Adrenal gland (tissue), 5 donors: ENCODE data around the gene DPP7.

Experiments used
- POLR2A ChIP-seq, 2 donors: fragments of 450-650 bp; IDR thresholded peaks; one replicate each; pipeline ENCODE4 v1.6.1; 2017; ENCODE audit warnings: antibody characterized with exemption in 2 of 2, mild to moderate bottlenecking in 2 of 2, moderate library complexity in 1 of 2
- TF ChIP-seq, protein P1 (sequence below), 6 experiments: fragments of 450-650 bp in 4 of 6; fragments of 200-600 bp in 2 of 6; sonication (generic) in 1 of 6; IDR thresholded peaks; 1 replicate in 5 of 6; 2 replicates in 1 of 6; pipeline versions ENCODE4 v1.5.1 to v1.8.0; 2016 to 2021; ENCODE audit warnings: antibody characterized with exemption in 6 of 6, mild to moderate bottlenecking in 2 of 6, moderate library complexity in 1 of 6
- donor health status: DM: no; HTN: no; CAD: no.

DNA sequence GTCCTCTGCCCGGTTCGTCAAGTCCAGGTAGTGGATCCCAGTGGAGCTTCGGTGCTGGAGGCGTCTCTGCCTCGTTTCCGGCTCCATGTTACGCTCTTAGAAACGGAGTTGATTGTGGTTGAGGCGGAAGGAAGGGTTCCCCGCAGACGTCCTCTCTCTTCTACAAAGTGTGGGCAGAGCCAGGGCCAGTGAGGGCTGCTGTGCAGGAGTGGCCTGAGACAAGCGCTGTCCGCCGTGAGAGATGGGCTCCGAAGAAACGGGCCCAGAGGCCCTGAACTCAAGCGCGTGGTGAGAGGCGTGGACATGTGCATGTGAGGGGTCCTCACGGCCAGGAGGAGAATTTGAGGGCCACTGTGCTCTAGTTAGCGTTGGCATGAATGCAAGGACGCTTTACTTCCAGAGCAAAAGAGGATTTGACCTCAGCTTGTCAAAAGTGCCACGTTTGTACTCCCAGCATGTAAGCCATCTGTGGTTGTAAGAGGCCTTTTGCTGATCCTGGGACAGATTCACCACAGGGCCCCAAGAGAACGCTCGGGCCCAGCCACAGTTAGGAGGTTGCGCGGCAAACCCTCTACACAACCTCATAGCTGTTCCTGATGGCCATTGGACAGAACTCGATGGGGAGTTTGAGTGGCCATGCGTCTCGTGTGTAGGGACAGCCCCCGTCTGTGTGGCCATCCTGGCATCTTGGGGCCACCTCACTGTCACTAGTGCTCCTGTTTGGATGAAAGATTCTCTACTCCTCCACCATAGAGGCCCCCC, 17.6 kb downstream of the DPP7 start:
- TF ChIP-seq, protein P1, sequence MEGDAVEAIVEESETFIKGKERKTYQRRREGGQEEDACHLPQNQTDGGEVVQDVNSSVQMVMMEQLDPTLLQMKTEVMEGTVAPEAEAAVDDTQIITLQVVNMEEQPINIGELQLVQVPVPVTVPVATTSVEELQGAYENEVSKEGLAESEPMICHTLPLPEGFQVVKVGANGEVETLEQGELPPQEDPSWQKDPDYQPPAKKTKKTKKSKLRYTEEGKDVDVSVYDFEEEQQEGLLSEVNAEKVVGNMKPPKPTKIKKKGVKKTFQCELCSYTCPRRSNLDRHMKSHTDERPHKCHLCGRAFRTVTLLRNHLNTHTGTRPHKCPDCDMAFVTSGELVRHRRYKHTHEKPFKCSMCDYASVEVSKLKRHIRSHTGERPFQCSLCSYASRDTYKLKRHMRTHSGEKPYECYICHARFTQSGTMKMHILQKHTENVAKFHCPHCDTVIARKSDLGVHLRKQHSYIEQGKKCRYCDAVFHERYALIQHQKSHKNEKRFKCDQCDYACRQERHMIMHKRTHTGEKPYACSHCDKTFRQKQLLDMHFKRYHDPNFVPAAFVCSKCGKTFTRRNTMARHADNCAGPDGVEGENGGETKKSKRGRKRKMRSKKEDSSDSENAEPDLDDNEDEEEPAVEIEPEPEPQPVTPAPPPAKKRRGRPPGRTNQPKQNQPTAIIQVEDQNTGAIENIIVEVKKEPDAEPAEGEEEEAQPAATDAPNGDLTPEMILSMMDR (IDR thresholded peaks at IDR 0.05), result no peak
- TF ChIP-seq POLR2A (IDR thresholded peaks at IDR 0.05), result no peak
